K562 (cell line): ENCODE data around the gene ANKRD13A. TPM values are rescaled to one million over a fixed set of nuclear protein-coding genes. Genes with fewer than 3 reads are reported as not detected.

Source experiments
- ATAC-seq: fragments of 200-7000 bp; cut with Tn5 transposase; 3 replicates; pipeline ENCODE4 v1.9.1; 2020; ENCODE audit warnings: moderate library complexity
- BruUV-seq: library from RNA; stranded (reverse); fragments of 400-500 nt; replicated peaks from 2 replicates; lab custom pipeline; 2021; lab: Mats Ljungman, UMichigan
- CTCF ChIA-PET: fragments of 300-600 bp; formaldehyde crosslinking; extraction: SDS; loops from one replicate; lab custom pipeline; 2021; ENCODE audit warnings: low intra/inter-chr PET ratio; lab: Yijun Ruan, JAX
- POLR2A ChIA-PET: fragments of 300-600, 350-650 bp; sonication (Branson Sonifier 250); formaldehyde crosslinking; extraction: SDS; loops from one replicate; lab custom pipeline; 2021; ENCODE audit warnings: antibody characterized with exemption, inconsistent platforms; lab: Yijun Ruan, JAX
- DNase-seq, 4 experiments: peaks; one replicate each; pipeline versions ENCODE4 v3.0.0 to v3.0.0-alpha.2; 2011 to 2018; ENCODE audit warnings: low spot score in 3 of 4, mixed read lengths in 3 of 4; ENCODE audit errors: extremely low read depth in 1 of 4
- FAIRE-seq: peaks from 2 replicates; lab custom pipeline; 2011; peaks lifted over from hg19 to GRCh38; lab: Jason Lieb, UNC
- H2AFZ ChIP-seq: 2 replicates; pipeline ENCODE4 v1.6.0; 2011; ENCODE audit warnings: low read depth, low read length, control low read depth, inconsistent platforms
- H3K27ac ChIP-seq: fragments of 200-600 bp; 3 replicates; pipeline ENCODE4 v1.8.0; 2011; ENCODE audit warnings: low read depth, mild to moderate bottlenecking, control low read depth, inconsistent platforms, low read length, moderate library complexity, mixed read lengths; ENCODE audit errors: extremely low read depth
- H3K27me3 ChIP-seq, 2 experiments: fragments of 300-600 bp in 1 of 2; 2 replicates in 1 of 2; 3 replicates in 1 of 2; pipeline versions ENCODE4 v1.6.0 to v1.8.0; 2011; ENCODE audit warnings: inconsistent platforms in 2 of 2, low read length in 2 of 2, mild to moderate bottlenecking in 1 of 2, mixed read lengths in 1 of 2, moderate library complexity in 1 of 2; ENCODE audit not compliant: control insufficient read depth in 2 of 2, insufficient read depth in 2 of 2
- H3K36me3 ChIP-seq: fragments of 300-600 bp; 3 replicates; pipeline ENCODE4 v1.8.0; 2011; ENCODE audit warnings: mild to moderate bottlenecking, low read length, inconsistent platforms; ENCODE audit not compliant: control insufficient read depth, insufficient read depth
- H3K4me1 ChIP-seq, 2 experiments: fragments of 200-600 bp in 1 of 2; replicated peaks in 1 of 2; 2 replicates in 1 of 2; 3 replicates in 1 of 2; pipeline versions ENCODE4 v1.5.1 to v1.8.0; 2011; ENCODE audit warnings: inconsistent platforms in 2 of 2, low read length in 2 of 2, mild to moderate bottlenecking in 1 of 2, mixed read lengths in 1 of 2, moderate library complexity in 1 of 2; ENCODE audit not compliant: control insufficient read depth in 2 of 2, insufficient read depth in 2 of 2
- H3K4me2 ChIP-seq: 2 replicates; pipeline ENCODE4 v1.6.1; 2011; ENCODE audit warnings: low read length, control low read depth, inconsistent platforms, mixed read lengths; ENCODE audit not compliant: insufficient read depth
- H3K4me3 ChIP-seq: fragments of 200-600 bp; sonication (generic), shearing (Covaris generic); 2 replicates; pipeline ENCODE4 v1.5.1; 2016; ENCODE audit warnings: control low read depth, inconsistent platforms
- H3K79me2 ChIP-seq: fragments of 200-600 bp; 3 replicates; pipeline ENCODE4 v1.8.0; 2011; ENCODE audit warnings: low read length, inconsistent platforms; ENCODE audit not compliant: control insufficient read depth, insufficient read depth
- H3K9ac ChIP-seq, 2 experiments: 2 replicates each; pipeline versions ENCODE4 v1.6.0 to v1.6.1; 2011; ENCODE audit warnings: low read depth in 2 of 2, low read length in 2 of 2, control low read depth in 1 of 2, inconsistent platforms in 1 of 2, mild to moderate bottlenecking in 1 of 2, mixed read lengths in 1 of 2; ENCODE audit not compliant: insufficient read depth in 1 of 2
- H3K9me1 ChIP-seq: one replicate; pipeline ENCODE4 v1.6.0; 2011; ENCODE audit warnings: inconsistent platforms, mild to moderate bottlenecking, low read length, moderate library complexity; ENCODE audit not compliant: control insufficient read depth, insufficient read depth
- H3K9me3 ChIP-seq: replicated peaks from 2 replicates; pipeline ENCODE4 v1.5.1; 2011; ENCODE audit warnings: low read depth, low read length, inconsistent platforms; ENCODE audit not compliant: control insufficient read depth, insufficient read depth
- H4K20me1 ChIP-seq: replicated peaks from 2 replicates; pipeline ENCODE4 v1.6.1; 2011; ENCODE audit warnings: low read length, inconsistent platforms, mixed read lengths; ENCODE audit not compliant: control insufficient read depth, insufficient read depth
- ARID3B ChIP-seq: fragments of 250-450 bp; sonication (Bioruptor Pico); IDR thresholded peaks from 2 replicates; pipeline ENCODE4 v1.4.0; 2020; ENCODE audit warnings: borderline replicate concordance
- CTBP1 ChIP-seq: fragments of 450-650 bp; IDR thresholded peaks from 2 replicates; pipeline ENCODE4 v1.6.1; 2016; ENCODE audit warnings: borderline replicate concordance
- DLX4 ChIP-seq: fragments of 250-450 bp; sonication (Bioruptor Pico); IDR thresholded peaks from 2 replicates; pipeline ENCODE4 v1.6.1; 2021; ENCODE audit warnings: mild to moderate bottlenecking
- MTA2 ChIP-seq: fragments of 450-650 bp; IDR thresholded peaks from 2 replicates; pipeline ENCODE4 v1.6.1; 2016; ENCODE audit warnings: low read depth
- RERE ChIP-seq: sonication (generic); formaldehyde crosslinking; IDR thresholded peaks from 2 replicates; pipeline ENCODE4 v1.8.0; 2023; ENCODE audit warnings: missing genetic modification reagents, mild to moderate bottlenecking, borderline replicate concordance
- SAFB2 ChIP-seq: fragments of 200-400 bp; formaldehyde crosslinking; IDR thresholded peaks from 2 replicates; pipeline ENCODE4 v1.6.1; 2018; ENCODE audit warnings: borderline replicate concordance, low read length, low read depth, moderate library complexity; ENCODE audit not compliant: severe bottlenecking
- TAF1 ChIP-seq: IDR thresholded peaks from 2 replicates; pipeline ENCODE4 v1.6.1; 2011; ENCODE audit warnings: mild to moderate bottlenecking, low read length, moderate library complexity; ENCODE audit not compliant: insufficient read depth, control insufficient read depth, severe bottlenecking; ENCODE audit errors: extremely low read depth
- USF1 ChIP-seq: sonication (generic); formaldehyde crosslinking; IDR thresholded peaks from 2 replicates; pipeline ENCODE4 v1.9.0; 2022; ENCODE audit warnings: mild to moderate bottlenecking, missing genetic modification reagents
- VEZF1 ChIP-seq: fragments of 200-800 bp; sonication (Bioruptor generic); IDR thresholded peaks from 2 replicates; pipeline ENCODE4 v1.6.1; 2017; ENCODE audit warnings: missing genetic modification characterization, missing compliant biosample characterization
- WGBS: fragments of 100-300 bp; shearing (Covaris generic); methylation state at CpG from one replicate; pipeline ENCODE4 v1.1.6; 2016; ENCODE audit warnings: low coverage, mixed read lengths; ENCODE audit not compliant: insufficient coverage; ENCODE audit errors: missing lambda C conversion rate; 5-methylcytosine and 5-hydroxymethylcytosine counted together
- in situ Hi-C: fragments of 300-500 bp; cut with MboI; formaldehyde crosslinking; loops from 4 replicates; pipeline ENCODE4 v1.15.0; 2018; ENCODE audit warnings: inconsistent platforms, mixed read lengths
- intact Hi-C: fragments of 100-400 bp; cut with micrococcal nuclease; formaldehyde crosslinking; loops from 2 replicates; pipeline ENCODE4 v1.14.2; 2022
- polyA plus RNA-seq, 8 experiments: library from polyadenylated mRNA; depleted of rRNA in 4 of 8; stranded (reverse) in 5 of 8; unstranded in 3 of 8; fragments of >200 nt; fragmentation: Nextera tagmentation in 2 of 8; fragmentation: Illumina TruSeq in 1 of 8; extraction: Ambion mirVana in 2 of 8; extraction: Trizol in 1 of 8; gene quantifications; 2 replicates each; pipeline versions ENCODE4 v1.2.1 to v1.2.3, GENCODE V29; 2011 to 2014; ENCODE audit warnings: inconsistent platforms in 1 of 8, missing spikeins in 1 of 8
- total RNA-seq, 7 experiments: library from RNA; depleted of rRNA in 6 of 7; stranded (reverse); fragments of >200 nt in 6 of 7; fragmentation: Illumina TruSeq in 2 of 7; extraction: Trizol in 2 of 7; gene quantifications; 2 replicates each; pipeline versions ENCODE4 v1.2.1 to v1.2.3, GENCODE V29; 2011 to 2021; ENCODE audit warnings: low replicate concordance in 1 of 7

The ANKRD13A gene
- total and polyA plus RNA-seq, 9 of the 15 experiments (the other 6 are each of a cell fraction or from before 2014, with no cell fraction given) = 5.0 to 55.0 (median 41.5) TPM

GRCh38 chr12:109967383-109968031, 31.7 kb upstream of the ANKRD13A start (continued):
- TF ChIP-seq VEZF1 (no peak), ARID3B (CRISPR knock-in tag) (no peak)

GRCh38 chr12:109968032-109968420, 31.2 kb upstream of the ANKRD13A start:
- POLR2A ChIA-PET = interaction anchor here (0.6 to 1.5 kb wide), 2 partner anchors 9 to 17 kb away, joined by 3 to 5 read pairs; no protein-coding TSS in a partner anchor
- no TSS peak for BruUV-seq
- no peaks in the 10 kb centered on the region for H4K20me1 ChIP-seq
- no peak overlapping the region for H3K27ac ChIP-seq
- DNase-seq (no peak), FAIRE-seq (no peak), ATAC-seq (no peak)
- no peaks in the 10 kb centered on the region for H3K9me1 ChIP-seq
- no peak overlapping the region for H3K4me3 ChIP-seq
- CTCF ChIA-PET = no interaction called here
- no peak overlapping the region for H3K4me2 ChIP-seq
- WGBS = 96% methylated on average over 2 of the region's 2 CpGs
- H3K9ac ChIP-seq = no peak overlapping the region
- no peaks in the 10 kb centered on the region for H3K9me3 ChIP-seq
- H3K4me1 ChIP-seq = no peaks in the 10 kb centered on the region
- peaks cover 56% of the 10 kb centered on the region; the same call in 2 of the 3 replicates for H3K36me3 ChIP-seq
- H2AFZ ChIP-seq = no peak overlapping the region
- intact Hi-C loops (no loop called here), in situ Hi-C loops (no loop called here)
- no peaks in the 10 kb centered on the region for H3K27me3 ChIP-seq
- no peaks in the 10 kb centered on the region for H3K79me2 ChIP-seq
- no peak for TF ChIP-seq TAF1
- no peak for TF ChIP-seq MTA2
- TF ChIP-seq USF1 (CRISPR knock-in tag) = no peak
- no peak for TF ChIP-seq CTBP1
- no peak for TF ChIP-seq RERE (CRISPR knock-in tag)
- TF ChIP-seq DLX4 = no peak
- TF ChIP-seq SAFB2 = no peak
